HuH-7 (cell line): ENCODE measurements around the gene SLC35A3.

Source experiments
- DNase-seq: peaks from one replicate; pipeline ENCODE4 v3.0.0; 2011; ENCODE audit warnings: low spot score

Gene SLC35A3

GRCh38 chr1:100076744-100077143 lies 106.9 kb downstream of the SLC35A3 start:
- DNase-seq, result no peak

GRCh38 chr1:100077531-100077930 lies 107.7 kb downstream of the SLC35A3 start:
- no peak for DNase-seq

GRCh38 chr1:100080331-100080730 lies 110.5 kb downstream of the SLC35A3 start:
- DNase-seq, result peak; percentile 5
